IMR-90 (cell line): ENCODE data around the gene GLCE. TPM values are rescaled to one million over a fixed set of nuclear protein-coding genes. Genes with fewer than 3 reads are reported as not detected.

ENCODE experiments used
- ATAC-seq: fragments of 200-7000 bp; cut with Tn5 transposase; 2 replicates; pipeline ENCODE4 v1.9.1; 2020; ENCODE audit warnings: low read depth, mild to moderate bottlenecking, moderate library complexity
- BruUV-seq: library from RNA; stranded (reverse); fragments of 400-500 nt; replicated peaks from 2 replicates; lab custom pipeline; 2021; lab: Mats Ljungman, UMichigan
- CTCF ChIA-PET: fragments of 300-600 bp; formaldehyde crosslinking; extraction: SDS; loops from one replicate; lab custom pipeline; 2021; ENCODE audit warnings: antibody characterized with exemption; lab: Yijun Ruan, JAX
- POLR2A ChIA-PET: fragments of 300-600 bp; sonication (Branson Sonifier 250); formaldehyde crosslinking; loops from one replicate; lab custom pipeline; 2022; ENCODE audit warnings: antibody characterized with exemption; ENCODE audit not compliant: unreplicated experiment; lab: Charles Lee
- DNase-seq: peaks from one replicate; pipeline ENCODE4 v3.0.0; 2013
- H2AFZ ChIP-seq: replicated peaks from 2 replicates; pipeline ENCODE3; 2013; ENCODE audit warnings: low read length, mild to moderate bottlenecking; ENCODE audit not compliant: poor library complexity
- H2AK5ac ChIP-seq: 2 replicates; pipeline ENCODE4 v1.6.1; 2013; ENCODE audit warnings: low read depth, low read length, inconsistent platforms
- H2AK9ac ChIP-seq: replicated peaks from 2 replicates; pipeline ENCODE3; 2013; ENCODE audit warnings: mild to moderate bottlenecking, low read depth, low read length, moderate library complexity; ENCODE audit not compliant: poor library complexity
- H2BK120ac ChIP-seq: 2 replicates; pipeline ENCODE4 v1.6.1; 2013; ENCODE audit warnings: low read depth, low read length, inconsistent platforms
- H2BK15ac ChIP-seq: 3 replicates; pipeline ENCODE4 v1.6.1; 2013; ENCODE audit warnings: low read depth, low read length, inconsistent platforms
- H2BK20ac ChIP-seq: 2 replicates; pipeline ENCODE4 v1.6.1; 2013; ENCODE audit warnings: low read depth, mild to moderate bottlenecking, inconsistent platforms, low read length, moderate library complexity
- H2BK5ac ChIP-seq: 2 replicates; pipeline ENCODE4 v1.6.1; 2013; ENCODE audit warnings: mild to moderate bottlenecking, low read depth, low read length, inconsistent platforms; ENCODE audit not compliant: poor library complexity, severe bottlenecking
- H3K14ac ChIP-seq: replicated peaks from 2 replicates; pipeline ENCODE4 v1.6.1; 2013; ENCODE audit warnings: low read depth, low read length, inconsistent platforms
- H3K18ac ChIP-seq: 2 replicates; pipeline ENCODE4 v1.6.1; 2013; ENCODE audit warnings: low read depth, low read length, control low read depth
- H3K23ac ChIP-seq: 2 replicates; pipeline ENCODE4 v1.6.1; 2013; ENCODE audit warnings: low read depth, low read length, inconsistent platforms
- H3K27ac ChIP-seq: 2 replicates; pipeline ENCODE4 v1.5.1; 2013; ENCODE audit warnings: mild to moderate bottlenecking, control low read depth, low read length; ENCODE audit not compliant: insufficient read depth
- H3K27me3 ChIP-seq: 2 replicates; pipeline ENCODE4 v1.6.1; 2013; ENCODE audit warnings: low read length; ENCODE audit not compliant: control insufficient read depth, insufficient read depth
- H3K36me3 ChIP-seq: 2 replicates; pipeline ENCODE4 v1.6.1; 2013; ENCODE audit warnings: low read length, mixed read lengths; ENCODE audit not compliant: control insufficient read depth, insufficient read depth
- H3K4ac ChIP-seq: 2 replicates; pipeline ENCODE4 v1.6.1; 2013; ENCODE audit warnings: low read depth, low read length, inconsistent platforms
- H3K4me1 ChIP-seq: 2 replicates; pipeline ENCODE4 v1.6.1; 2013; ENCODE audit warnings: low read length, mixed read lengths; ENCODE audit not compliant: control insufficient read depth, insufficient read depth
- H3K4me2 ChIP-seq: 2 replicates; pipeline ENCODE4 v1.6.1; 2013; ENCODE audit warnings: low read depth, mild to moderate bottlenecking, control low read depth, low read length, moderate library complexity
- H3K4me3 ChIP-seq: 2 replicates; pipeline ENCODE4 v1.5.1; 2013; ENCODE audit warnings: low read depth, mild to moderate bottlenecking, control low read depth, low read length, moderate library complexity; ENCODE audit not compliant: insufficient read depth
- H3K56ac ChIP-seq: 2 replicates; pipeline ENCODE4 v1.6.1; 2013; ENCODE audit warnings: low read length, inconsistent platforms; ENCODE audit not compliant: insufficient read depth; ENCODE audit errors: extremely low read depth
- H3K79me1 ChIP-seq, 2 experiments: 2 replicates each; pipeline ENCODE4 v1.6.1; 2013; ENCODE audit warnings: low read length in 2 of 2, inconsistent platforms in 1 of 2, low read depth in 1 of 2
- H3K9ac ChIP-seq: 2 replicates; pipeline ENCODE4 v1.6.1; 2013; ENCODE audit warnings: low read depth, low read length, control low read depth
- H3K9me1 ChIP-seq: 2 replicates; pipeline ENCODE4 v1.6.1; 2013; ENCODE audit warnings: low read length, inconsistent platforms; ENCODE audit not compliant: insufficient read depth
- H3K9me3 ChIP-seq: 2 replicates; pipeline ENCODE4 v1.6.1; 2013; ENCODE audit warnings: low read length; ENCODE audit not compliant: control insufficient read depth, insufficient read depth
- H4K20me1 ChIP-seq: 2 replicates; pipeline ENCODE4 v1.6.1; 2013; ENCODE audit warnings: low read length, inconsistent platforms; ENCODE audit not compliant: insufficient read depth
- H4K5ac ChIP-seq: 2 replicates; pipeline ENCODE4 v1.6.1; 2013; ENCODE audit warnings: mild to moderate bottlenecking, low read depth, low read length, control low read depth
- H4K8ac ChIP-seq, 2 experiments: 2 replicates each; pipeline ENCODE4 v1.6.1; 2013; ENCODE audit warnings: low read depth in 2 of 2, low read length in 2 of 2, control low read depth in 1 of 2, inconsistent platforms in 1 of 2
- H4K91ac ChIP-seq: 2 replicates; pipeline ENCODE4 v1.6.1; 2013; ENCODE audit warnings: low read depth, low read length, inconsistent platforms; ENCODE audit not compliant: insufficient read depth
- BHLHE40 ChIP-seq: fragments of 150-350 bp; IDR thresholded peaks from 2 replicates; pipeline ENCODE4 v1.6.1; 2016; ENCODE audit warnings: mild to moderate bottlenecking, low read depth, low read length
- CEBPB ChIP-seq: IDR thresholded peaks from 2 replicates; pipeline ENCODE4 v1.6.1; 2012; ENCODE audit warnings: low read depth, low read length, improper control_type of control experiment
- FOS ChIP-seq: fragments of 150-350 bp; IDR thresholded peaks from 2 replicates; pipeline ENCODE4 v1.6.1; 2016; ENCODE audit warnings: low read depth, low read length
- MAFK ChIP-seq: IDR thresholded peaks from 2 replicates; pipeline ENCODE4 v1.6.1; 2012; ENCODE audit warnings: low read depth, low read length, improper control_type of control experiment
- MAZ ChIP-seq: IDR thresholded peaks from 2 replicates; pipeline ENCODE4 v1.6.1; 2012; ENCODE audit warnings: low read depth, mild to moderate bottlenecking, low read length, improper control_type of control experiment, moderate library complexity, borderline replicate concordance
- MXI1 ChIP-seq: IDR thresholded peaks from 2 replicates; pipeline ENCODE4 v1.6.1; 2012; ENCODE audit warnings: low read depth, mild to moderate bottlenecking, low read length, moderate library complexity, borderline replicate concordance
- NFE2L2 ChIP-seq: fragments of 150-350 bp; IDR thresholded peaks from 2 replicates; pipeline ENCODE4 v1.6.1; 2016; ENCODE audit warnings: low read depth, mild to moderate bottlenecking, low read length
- POLR2A ChIP-seq: IDR thresholded peaks from 2 replicates; pipeline ENCODE4 v1.6.1; 2012; ENCODE audit warnings: mild to moderate bottlenecking, low read depth, low read length
- RCOR1 ChIP-seq: IDR thresholded peaks from 2 replicates; pipeline ENCODE4 v1.6.1; 2012; ENCODE audit warnings: mild to moderate bottlenecking, low read length, improper control_type of control experiment; ENCODE audit not compliant: insufficient replicate concordance
- RFX5 ChIP-seq: IDR thresholded peaks from 2 replicates; pipeline ENCODE4 v1.8.0; 2012; ENCODE audit warnings: low read depth, mild to moderate bottlenecking, low read length, moderate library complexity
- SMC3 ChIP-seq: fragments of 150-350 bp; IDR thresholded peaks from 2 replicates; pipeline ENCODE4 v1.6.1; 2016; ENCODE audit warnings: low read depth, mild to moderate bottlenecking, antibody characterized with exemption, low read length, moderate library complexity
- WGBS, 2 experiments: methylation state at CpG; one replicate each; pipeline versions ENCODE4 v1.1.5 to v1.1.7; 2013; ENCODE audit warnings: missing lambda C conversion rate in 2 of 2; ENCODE audit not compliant: insufficient read length in 1 of 2; ENCODE audit errors: extremely low coverage in 2 of 2; 5-methylcytosine and 5-hydroxymethylcytosine counted together
- dilution Hi-C: fragments of 300-500 bp; cut with HindIII; formaldehyde crosslinking; loops from one replicate; pipeline ENCODE4 v1.14.3; 2018; ENCODE audit warnings: low sequenced_read_pairs; ENCODE audit not compliant: unreplicated experiment
- in situ Hi-C: fragments of 300-500 bp; cut with MboI; formaldehyde crosslinking; loops from 3 replicates; pipeline ENCODE4 v1.14.3; 2019; ENCODE audit warnings: low sequenced_read_pairs, inconsistent platforms, mixed read lengths
- intact Hi-C: fragments of 100-400 bp; cut with micrococcal nuclease; formaldehyde crosslinking; loops from 2 replicates; pipeline ENCODE4 v1.10.0; 2022
- polyA plus RNA-seq, 3 experiments: library from polyadenylated mRNA; depleted of rRNA; stranded (reverse); fragments of >200 nt; gene quantifications; 2 replicates each; pipeline ENCODE4 v1.2.3, GENCODE V29; 2012; ENCODE audit warnings: low replicate concordance in 1 of 3
- total RNA-seq: library from RNA; depleted of rRNA; stranded (reverse); fragments of >200 nt; gene quantifications from 2 replicates; pipeline ENCODE4 v1.2.3, GENCODE V29; 2012
- TF ChIP-seq, protein P1 (sequence below): fragments of 150-350 bp; IDR thresholded peaks from 2 replicates; pipeline ENCODE4 v1.6.1; 2016; ENCODE audit warnings: low read depth, mild to moderate bottlenecking, low read length, moderate library complexity, borderline replicate concordance
- TF ChIP-seq, protein P2 (sequence below): conservative IDR thresholded peaks from 2 replicates; pipeline ENCODE4 v1.5.1; 2012; ENCODE audit warnings: mild to moderate bottlenecking, low read depth, low read length, improper control_type of control experiment
- TF ChIP-seq, protein P3 (sequence below): fragments of 150-350 bp; IDR thresholded peaks from 2 replicates; pipeline ENCODE4 v1.6.1; 2017; ENCODE audit warnings: mild to moderate bottlenecking, antibody characterized with exemption, low read length, low read depth

The GLCE gene
- total and polyA plus RNA-seq, 2 of the 4 experiments (the other 2 are of a cell fraction), result 15.3 to 29.6 TPM

DNA sequence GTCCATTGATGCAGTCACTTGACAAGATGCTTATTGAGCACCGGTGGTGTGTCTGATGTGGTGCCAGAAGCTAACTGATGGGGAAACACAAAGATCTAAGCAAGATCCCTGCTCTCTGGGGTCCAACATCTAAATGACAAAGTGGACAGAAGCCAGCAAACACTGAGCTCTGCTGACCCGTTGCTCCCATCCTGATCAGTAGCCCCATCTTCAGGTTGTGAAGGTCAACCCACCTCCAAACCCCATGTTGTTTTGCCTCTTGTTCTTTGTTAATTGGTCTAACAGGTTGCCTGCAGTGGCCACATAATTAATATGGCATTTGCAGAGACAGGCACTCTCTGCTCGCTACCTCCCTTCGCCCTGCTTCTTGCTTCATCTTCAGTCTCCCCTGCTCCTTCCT is 21.5 kb upstream of the GLCE start:
- no peak overlapping the region for H3K4ac ChIP-seq
- no peaks in the 10 kb centered on the region for H3K9me1 ChIP-seq
- H3K18ac ChIP-seq, result no peak overlapping the region
- H2AK5ac ChIP-seq, result no peak overlapping the region
- intact Hi-C loops (no loop called here), dilution Hi-C loops (no loop called here), in situ Hi-C loops (no loop called here)
- H4K5ac ChIP-seq, result no peak overlapping the region
- WGBS, 2 experiments, result 73% methylated on average over 3 of the region's 4 CpGs; no CpG with 5 or more reads in 1 of the 2 experiments
- H2AK9ac ChIP-seq, result no peak overlapping the region
- no peak overlapping the region for H3K56ac ChIP-seq
- H3K4me3 ChIP-seq, result no peak overlapping the region
- H2BK5ac ChIP-seq, result no peak overlapping the region
- peaks cover 69% of the 10 kb centered on the region for H3K27me3 ChIP-seq
- H2AFZ ChIP-seq, result no peak overlapping the region
- no peak overlapping the region for H3K14ac ChIP-seq
- CTCF ChIA-PET, result interaction anchor here (0.6 kb wide), 1 partner anchor 29 kb away, joined by 5 read pairs; no protein-coding TSS in a partner anchor
- no peak overlapping the region for H2BK15ac ChIP-seq
- DNase-seq (no peak), ATAC-seq (no peak)
- POLR2A ChIA-PET, result no interaction called here
- no peak overlapping the region for H3K4me2 ChIP-seq
- no peaks in the 10 kb centered on the region for H3K36me3 ChIP-seq
- no peaks in the 10 kb centered on the region for H4K20me1 ChIP-seq
- H3K4me1 ChIP-seq, result peaks cover 6% of the 10 kb centered on the region
- H2BK120ac ChIP-seq, result no peak overlapping the region
- H4K8ac ChIP-seq, result no peak overlapping the region
- H3K9me3 ChIP-seq, result peaks cover 4% of the 10 kb centered on the region; the same call in 1 of the 2 replicates
- no peak overlapping the region for H3K27ac ChIP-seq
- no peak overlapping the region for H3K23ac ChIP-seq
- H3K79me1 ChIP-seq, result no peaks in the 10 kb centered on the region
- no TSS peak for BruUV-seq
- TF ChIP-seq CEBPB (no peak), POLR2A (no peak), NFE2L2 (no peak), MXI1 (no peak), MAZ (no peak), RFX5 (no peak), MAFK (no peak), FOS (no peak), BHLHE40 (no peak), SMC3 (no peak), RCOR1 (no peak)
- TF ChIP-seq, protein P1, sequence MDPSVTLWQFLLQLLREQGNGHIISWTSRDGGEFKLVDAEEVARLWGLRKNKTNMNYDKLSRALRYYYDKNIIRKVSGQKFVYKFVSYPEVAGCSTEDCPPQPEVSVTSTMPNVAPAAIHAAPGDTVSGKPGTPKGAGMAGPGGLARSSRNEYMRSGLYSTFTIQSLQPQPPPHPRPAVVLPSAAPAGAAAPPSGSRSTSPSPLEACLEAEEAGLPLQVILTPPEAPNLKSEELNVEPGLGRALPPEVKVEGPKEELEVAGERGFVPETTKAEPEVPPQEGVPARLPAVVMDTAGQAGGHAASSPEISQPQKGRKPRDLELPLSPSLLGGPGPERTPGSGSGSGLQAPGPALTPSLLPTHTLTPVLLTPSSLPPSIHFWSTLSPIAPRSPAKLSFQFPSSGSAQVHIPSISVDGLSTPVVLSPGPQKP, result no peak
- TF ChIP-seq, protein P2, sequence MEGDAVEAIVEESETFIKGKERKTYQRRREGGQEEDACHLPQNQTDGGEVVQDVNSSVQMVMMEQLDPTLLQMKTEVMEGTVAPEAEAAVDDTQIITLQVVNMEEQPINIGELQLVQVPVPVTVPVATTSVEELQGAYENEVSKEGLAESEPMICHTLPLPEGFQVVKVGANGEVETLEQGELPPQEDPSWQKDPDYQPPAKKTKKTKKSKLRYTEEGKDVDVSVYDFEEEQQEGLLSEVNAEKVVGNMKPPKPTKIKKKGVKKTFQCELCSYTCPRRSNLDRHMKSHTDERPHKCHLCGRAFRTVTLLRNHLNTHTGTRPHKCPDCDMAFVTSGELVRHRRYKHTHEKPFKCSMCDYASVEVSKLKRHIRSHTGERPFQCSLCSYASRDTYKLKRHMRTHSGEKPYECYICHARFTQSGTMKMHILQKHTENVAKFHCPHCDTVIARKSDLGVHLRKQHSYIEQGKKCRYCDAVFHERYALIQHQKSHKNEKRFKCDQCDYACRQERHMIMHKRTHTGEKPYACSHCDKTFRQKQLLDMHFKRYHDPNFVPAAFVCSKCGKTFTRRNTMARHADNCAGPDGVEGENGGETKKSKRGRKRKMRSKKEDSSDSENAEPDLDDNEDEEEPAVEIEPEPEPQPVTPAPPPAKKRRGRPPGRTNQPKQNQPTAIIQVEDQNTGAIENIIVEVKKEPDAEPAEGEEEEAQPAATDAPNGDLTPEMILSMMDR, result no peak
- TF ChIP-seq, protein P3, sequence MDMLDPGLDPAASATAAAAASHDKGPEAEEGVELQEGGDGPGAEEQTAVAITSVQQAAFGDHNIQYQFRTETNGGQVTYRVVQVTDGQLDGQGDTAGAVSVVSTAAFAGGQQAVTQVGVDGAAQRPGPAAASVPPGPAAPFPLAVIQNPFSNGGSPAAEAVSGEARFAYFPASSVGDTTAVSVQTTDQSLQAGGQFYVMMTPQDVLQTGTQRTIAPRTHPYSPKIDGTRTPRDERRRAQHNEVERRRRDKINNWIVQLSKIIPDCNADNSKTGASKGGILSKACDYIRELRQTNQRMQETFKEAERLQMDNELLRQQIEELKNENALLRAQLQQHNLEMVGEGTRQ, result no peak
- no peak overlapping the region for H4K91ac ChIP-seq
- no peak overlapping the region for H3K9ac ChIP-seq
- no peak overlapping the region for H2BK20ac ChIP-seq
